ENCODE results near the gene BAZ1B. TPM values are rescaled to one million over a fixed set of nuclear protein-coding genes. Genes with fewer than 3 reads are reported as not detected.
"Not testable (repeated sequence)": the region's sequence is repeated elsewhere in the genome, so short reads cannot be mapped to it uniquely, and the experiment has no call there.

The BAZ1B gene
- total RNA-seq, 3 donors from 2014 or later = 53.7 to 57.4 (median 56.3) TPM

GRCh38 chr7:73477376-73477775 is 44.7 kb downstream of the BAZ1B start:
- H3K9me3 ChIP-seq = no peaks in the 10 kb centered on the region
- H3K36me3 ChIP-seq = no peaks in the 10 kb centered on the region
- no peak overlapping the region for H3K4me3 ChIP-seq
- TF ChIP-seq POLR2A (IDR thresholded peaks at IDR 0.05) (no peak), CTCF (IDR thresholded peaks at IDR 0.05) (no peak), POLR2AphosphoS5 (IDR thresholded peaks at IDR 0.05) (no peak)
- no peak overlapping the region for H3K27ac ChIP-seq
- H3K27me3 ChIP-seq = no peaks in the 10 kb centered on the region
- intact Hi-C loops (cut with DNase I; ENCODE audit: low total_unique reads) = no loop called here
- DNase-seq (ENCODE audit: low spot score in 2 of 2) = no peak
- H3K4me1 ChIP-seq = no peaks in the 10 kb centered on the region

- H3K36me3 ChIP-seq = no peaks in the 10 kb centered on the region
- no peak for TF ChIP-seq CTCF (IDR thresholded peaks at IDR 0.05)
- no peaks in the 10 kb centered on the region for H3K9me3 ChIP-seq
Observed at GRCh38 chr7:73470208-73470607, 51.9 kb downstream of the BAZ1B start.

GRCh38 chr7:73467046-73467445 is 55.0 kb downstream of the BAZ1B start:
- H3K4me3 ChIP-seq; intact Hi-C loops (cut with DNase I; ENCODE audit: low total_unique reads); H3K36me3 ChIP-seq; H3K4me1 ChIP-seq; H3K27me3 ChIP-seq; H3K27ac ChIP-seq; DNase-seq (ENCODE audit: low spot score in 2 of 2); H3K9me3 ChIP-seq: not testable (repeated sequence)

More at GRCh38 chr7:73470208-73470607, 51.9 kb downstream of the BAZ1B start:
- Histone ChIP-seq H3K4me1 (no peaks in the 10 kb centered on the region), H3K27me3 (no peaks in the 10 kb centered on the region), H3K27ac (no peak overlapping the region), H3K4me3 (no peak overlapping the region)
- DNase-seq (ENCODE audit: low spot score in 2 of 2) = no peak
- intact Hi-C loops (cut with DNase I; ENCODE audit: low total_unique reads) = no loop called here

GRCh38 chr7:73466112-73466511 is 56.0 kb downstream of the BAZ1B start:
- peaks cover 8% of the 10 kb centered on the region for H3K36me3 ChIP-seq
- H3K27ac ChIP-seq = no peak overlapping the region
- DNase-seq (ENCODE audit: low spot score in 2 of 2) = no peak
- no peaks in the 10 kb centered on the region for H3K9me3 ChIP-seq
- no peak overlapping the region for H3K4me3 ChIP-seq
- intact Hi-C loops (cut with DNase I; ENCODE audit: low total_unique reads) = no loop called here
- no peak for TF ChIP-seq POLR2A (IDR thresholded peaks at IDR 0.05)
- TF ChIP-seq CTCF (IDR thresholded peaks at IDR 0.05) = no peak
- TF ChIP-seq POLR2AphosphoS5 (IDR thresholded peaks at IDR 0.05) = no peak
- H3K27me3 ChIP-seq = no peaks in the 10 kb centered on the region
- no peaks in the 10 kb centered on the region for H3K4me1 ChIP-seq

- no peak for TF ChIP-seq POLR2A (IDR thresholded peaks at IDR 0.05)
- TF ChIP-seq POLR2AphosphoS5 (IDR thresholded peaks at IDR 0.05) = no peak
- no peak for TF ChIP-seq CTCF (IDR thresholded peaks at IDR 0.05)
- peaks cover 8% of the 10 kb centered on the region for H3K36me3 ChIP-seq
- intact Hi-C loops (cut with DNase I; ENCODE audit: low total_unique reads) = no loop called here
- H3K4me1 ChIP-seq = no peaks in the 10 kb centered on the region
- no peaks in the 10 kb centered on the region for H3K27me3 ChIP-seq
- no peak for DNase-seq (ENCODE audit: low spot score in 2 of 2)
- H3K4me3 ChIP-seq = no peak overlapping the region
- H3K27ac ChIP-seq = no peak overlapping the region
- no peaks in the 10 kb centered on the region for H3K9me3 ChIP-seq
Observed at GRCh38 chr7:73463966-73464365, 58.1 kb downstream of the BAZ1B start.

- intact Hi-C loops (cut with DNase I; ENCODE audit: low total_unique reads) = no loop called here
- Histone ChIP-seq H3K4me3 (no peak overlapping the region), H3K36me3 (peaks cover 8% of the 10 kb centered on the region), H3K4me1 (no peaks in the 10 kb centered on the region), H3K27me3 (no peaks in the 10 kb centered on the region), H3K27ac (no peak overlapping the region), H3K9me3 (no peaks in the 10 kb centered on the region)
- no peak for DNase-seq (ENCODE audit: low spot score in 2 of 2)
- TF ChIP-seq POLR2A (IDR thresholded peaks at IDR 0.05) (no peak), CTCF (IDR thresholded peaks at IDR 0.05) (no peak), POLR2AphosphoS5 (IDR thresholded peaks at IDR 0.05) (no peak)
Observed at GRCh38 chr7:73463260-73463659, 58.8 kb downstream of the BAZ1B start.

All from breast epithelium (tissue), 4 donors.